GM06990 (cell line): ENCODE results near the gene FRY.

ENCODE experiments used
- DNase-seq: peaks from one replicate; pipeline ENCODE4 v3.0.0-alpha.2; 2011; ENCODE audit not compliant: insufficient read length; ENCODE audit errors: extremely low read depth
- H3K27me3 ChIP-seq: replicated peaks from 2 replicates; pipeline ENCODE4 v1.6.0; 2011; ENCODE audit warnings: low read length; ENCODE audit not compliant: control insufficient read depth, insufficient read depth
- H3K36me3 ChIP-seq: 2 replicates; pipeline ENCODE4 v1.5.1; 2011; ENCODE audit warnings: low read length; ENCODE audit not compliant: control insufficient read depth, insufficient read depth
- H3K4me3 ChIP-seq: replicated peaks from 2 replicates; pipeline ENCODE4 v1.5.1; 2011; ENCODE audit warnings: low read depth, mild to moderate bottlenecking, control low read depth, low read length
- CTCF ChIP-seq: IDR thresholded peaks from 2 replicates; pipeline ENCODE4 v1.5.1; 2011; ENCODE audit warnings: low read length, control low read depth, mild to moderate bottlenecking, inconsistent platforms; ENCODE audit not compliant: insufficient read depth, poor library complexity, severe bottlenecking

FRY gene

GRCh38 chr13:32038343-32038742 is 6.8 kb downstream of the FRY start:
- Histone ChIP-seq H3K4me3 (no peak overlapping the region), H3K27me3 (no peaks in the 10 kb centered on the region), H3K36me3 (no peaks in the 10 kb centered on the region)
- no peak for DNase-seq
- no peak for TF ChIP-seq CTCF

GRCh38 chr13:32039056-32039455 is 7.5 kb downstream of the FRY start:
- Histone ChIP-seq H3K4me3 (no peak overlapping the region), H3K27me3 (no peaks in the 10 kb centered on the region), H3K36me3 (no peaks in the 10 kb centered on the region)
- no peak for DNase-seq
- TF ChIP-seq CTCF, result no peak

GRCh38 chr13:32039528-32039927 is 8.0 kb downstream of the FRY start:
- DNase-seq, result no peak
- H3K27me3 ChIP-seq, result no peaks in the 10 kb centered on the region
- H3K36me3 ChIP-seq, result no peaks in the 10 kb centered on the region
- TF ChIP-seq CTCF, result no peak
- no peak overlapping the region for H3K4me3 ChIP-seq

GRCh38 chr13:32040052-32040642 is 8.6 kb downstream of the FRY start:
- no peak for DNase-seq
- H3K36me3 ChIP-seq, result no peaks in the 10 kb centered on the region
- no peak overlapping the region for H3K4me3 ChIP-seq
- H3K27me3 ChIP-seq, result no peaks in the 10 kb centered on the region
- TF ChIP-seq CTCF, result no peak

- no peak for DNase-seq
- Histone ChIP-seq H3K36me3 (no peaks in the 10 kb centered on the region), H3K27me3 (no peaks in the 10 kb centered on the region), H3K4me3 (no peak overlapping the region)
- TF ChIP-seq CTCF, result no peak
These were observed 9.1 kb downstream of the FRY start for GRCh38 chr13:32040689-32041088.

GRCh38 chr13:32041429-32041828 is 9.9 kb downstream of the FRY start:
- Histone ChIP-seq H3K4me3 (no peak overlapping the region), H3K27me3 (no peaks in the 10 kb centered on the region), H3K36me3 (no peaks in the 10 kb centered on the region)
- peak; percentile 47 for DNase-seq
- TF ChIP-seq CTCF, result no peak
